AML-193 (cell line): ENCODE results near the gene RBM5.
A peak's percentile ranks its signal among the peaks of the same experiment; 100 is the strongest.
"Not testable (repeated sequence)": the region's sequence is repeated elsewhere in the genome, so short reads cannot be mapped to it uniquely, and the experiment has no call there.

Experiments
- DNase-seq, 2 experiments: peaks; one replicate each; lab custom pipeline; 2025; lab: John Stamatoyannopoulos, UW

The RBM5 gene

GRCh38 chr3:50088725-50089608 lies at the start of gene RBM5:
Gene RBM5 (plus strand): TSS chr3:50088919. CDS start chr3:50090435, 1,516 bp downstream.
- DNase-seq, result peak; percentile 94 to 98

GRCh38 chr3:50044976-50045375 lies 43.7 kb upstream of the RBM5 start:
- DNase-seq, result no peak

- no peak for DNase-seq
Measured at GRCh38 chr3:50047426-50047825, 41.3 kb upstream of the RBM5 start.

- no peak for DNase-seq
Measured at GRCh38 chr3:50050361-50050760, 38.4 kb upstream of the RBM5 start.

GRCh38 chr3:50057756-50058155 lies 31.0 kb upstream of the RBM5 start:
- DNase-seq, result no peak

- no peak for DNase-seq
Measured at GRCh38 chr3:50068134-50068533, 20.6 kb upstream of the RBM5 start.

GRCh38 chr3:50078091-50078490 lies 10.6 kb upstream of the RBM5 start:
- no peak for DNase-seq

GRCh38 chr3:50078622-50079021 lies 10.1 kb upstream of the RBM5 start:
- peak; percentile 52 to 63 for DNase-seq

GRCh38 chr3:50084951-50085350 lies 3.8 kb upstream of the RBM5 start:
- not testable (repeated sequence) for DNase-seq

- DNase-seq, result no peak
Measured at GRCh38 chr3:50089609-50089945, 858 bp downstream of the RBM5 start.

GRCh38 chr3:50090984-50091383 lies 2.3 kb downstream of the RBM5 start:
- DNase-seq, result no peak

- DNase-seq, result no peak
Measured at GRCh38 chr3:50095352-50095998, 6.8 kb downstream of the RBM5 start.

- no peak for DNase-seq
Measured at GRCh38 chr3:50100386-50100785, 11.7 kb downstream of the RBM5 start.

- DNase-seq, result no peak
Measured at GRCh38 chr3:50100956-50101845, 12.5 kb downstream of the RBM5 start.

- no peak for DNase-seq
Measured at GRCh38 chr3:50102558-50102957, 13.8 kb downstream of the RBM5 start.

- DNase-seq, result no peak
Measured at GRCh38 chr3:50111757-50112156, 23.0 kb downstream of the RBM5 start.

- DNase-seq, result no peak
Measured at GRCh38 chr3:50112462-50112861, 23.7 kb downstream of the RBM5 start.

- no peak for DNase-seq
Measured at GRCh38 chr3:50117120-50117519, 28.4 kb downstream of the RBM5 start.

GRCh38 chr3:50118237-50118636 lies 29.5 kb downstream of the RBM5 start:
- no peak for DNase-seq

GRCh38 chr3:50119786-50120185 lies 31.1 kb downstream of the RBM5 start:
- no peak for DNase-seq

- no peak for DNase-seq
Measured at GRCh38 chr3:50120364-50121071, 31.8 kb downstream of the RBM5 start.
